ENCODE measurements around the gene SLC66A3.

SLC66A3 gene

GRCh38 chr2:11123856-11124759 is 31.2 kb upstream of the SLC66A3 start:
- Histone ChIP-seq H3K27me3 (ENCODE audit: control insufficient read depth in 5 of 5, insufficient read depth in 4 of 5, low read length in 5 of 5) (peaks cover 2 to 18% (median 4%) of the 10 kb centered on the region in 5 donors), H3K9ac (ENCODE audit: low read length in 5 of 5) (no peak overlapping the region), H3K27ac (ENCODE audit: low read depth, low read length) (no peak overlapping the region), H3K36me3 (ENCODE audit: control insufficient read depth in 5 of 5, insufficient read depth in 5 of 5, low read length in 5 of 5) (no peaks in the 10 kb centered on the region), H3K4me3 (ENCODE audit: low read depth in 1 of 5, low read length in 5 of 5) (no peak overlapping the region), H3K9me3 (ENCODE audit: control insufficient read depth in 5 of 5, low read length in 5 of 5) (no peaks in the 10 kb centered on the region), H3K4me1 (ENCODE audit: control insufficient read depth in 5 of 5, insufficient read depth in 5 of 5, low read length in 5 of 5) (peaks cover 0 to 9% (median 3%) of the 10 kb centered on the region in 5 donors)

- Histone ChIP-seq H3K9ac (ENCODE audit: low read length in 5 of 5) (no peak overlapping the region), H3K27me3 (ENCODE audit: control insufficient read depth in 5 of 5, insufficient read depth in 4 of 5, low read length in 5 of 5) (peaks cover 2 to 18% (median 4%) of the 10 kb centered on the region in 5 donors), H3K4me3 (ENCODE audit: low read depth in 1 of 5, low read length in 5 of 5) (no peak overlapping the region), H3K27ac (ENCODE audit: low read depth, low read length) (no peak overlapping the region), H3K4me1 (ENCODE audit: control insufficient read depth in 5 of 5, insufficient read depth in 5 of 5, low read length in 5 of 5) (peaks cover 0 to 12% (median 6%) of the 10 kb centered on the region in 5 donors), H3K36me3 (ENCODE audit: control insufficient read depth in 5 of 5, insufficient read depth in 5 of 5, low read length in 5 of 5) (no peaks in the 10 kb centered on the region), H3K9me3 (ENCODE audit: control insufficient read depth in 5 of 5, low read length in 5 of 5) (no peaks in the 10 kb centered on the region)
These were observed 30.6 kb upstream of the SLC66A3 start for GRCh38 chr2:11124760-11125068.

GRCh38 chr2:11127761-11128160 is 27.5 kb upstream of the SLC66A3 start:
- Histone ChIP-seq H3K36me3 (ENCODE audit: control insufficient read depth in 5 of 5, insufficient read depth in 5 of 5, low read length in 5 of 5) (no peaks in the 10 kb centered on the region), H3K4me3 (ENCODE audit: low read depth in 1 of 5, low read length in 5 of 5) (no peak overlapping the region), H3K4me1 (ENCODE audit: control insufficient read depth in 5 of 5, insufficient read depth in 5 of 5, low read length in 5 of 5) (peaks cover 3 to 23% (median 12%) of the 10 kb centered on the region in 5 donors), H3K27me3 (ENCODE audit: control insufficient read depth in 5 of 5, insufficient read depth in 4 of 5, low read length in 5 of 5) (peaks cover 3 to 13% (median 9%) of the 10 kb centered on the region in 5 donors), H3K27ac (ENCODE audit: low read depth, low read length) (no peak overlapping the region), H3K9me3 (ENCODE audit: control insufficient read depth in 5 of 5, low read length in 5 of 5) (no peaks in the 10 kb centered on the region), H3K9ac (ENCODE audit: low read length in 5 of 5) (no peak overlapping the region)

- H3K27me3 ChIP-seq (ENCODE audit: control insufficient read depth in 5 of 5, insufficient read depth in 4 of 5, low read length in 5 of 5), result peaks cover 0 to 12% (median 9%) of the 10 kb centered on the region in 5 donors
- H3K36me3 ChIP-seq (ENCODE audit: control insufficient read depth in 5 of 5, insufficient read depth in 5 of 5, low read length in 5 of 5), result no peaks in the 10 kb centered on the region
- H3K9me3 ChIP-seq (ENCODE audit: control insufficient read depth in 5 of 5, low read length in 5 of 5), result no peaks in the 10 kb centered on the region
- peaks cover 3 to 29% (median 17%) of the 10 kb centered on the region in 5 donors for H3K4me1 ChIP-seq (ENCODE audit: control insufficient read depth in 5 of 5, insufficient read depth in 5 of 5, low read length in 5 of 5)
- no peak overlapping the region for H3K27ac ChIP-seq (ENCODE audit: low read depth, low read length)
- H3K9ac ChIP-seq (ENCODE audit: low read length in 5 of 5), result no peak overlapping the region
- H3K4me3 ChIP-seq (ENCODE audit: low read depth in 1 of 5, low read length in 5 of 5), result no peak overlapping the region
These were observed 26.9 kb upstream of the SLC66A3 start for GRCh38 chr2:11128243-11128951.

- Histone ChIP-seq H3K9me3 (ENCODE audit: control insufficient read depth in 5 of 5, low read length in 5 of 5) (no peaks in the 10 kb centered on the region), H3K9ac (ENCODE audit: low read length in 5 of 5) (peak overlapping the region in 2 of 5 donors; percentile 47 to 55), H3K4me1 (ENCODE audit: control insufficient read depth in 5 of 5, insufficient read depth in 5 of 5, low read length in 5 of 5) (peaks cover 3 to 34% (median 22%) of the 10 kb centered on the region in 5 donors), H3K27me3 (ENCODE audit: control insufficient read depth in 5 of 5, insufficient read depth in 4 of 5, low read length in 5 of 5) (peaks cover 0 to 9% (median 3%) of the 10 kb centered on the region in 5 donors), H3K4me3 (ENCODE audit: low read depth in 1 of 5, low read length in 5 of 5) (peak overlapping the region; percentile 14 to 49 (median 40)), H3K27ac (ENCODE audit: low read depth, low read length) (no peak overlapping the region), H3K36me3 (ENCODE audit: control insufficient read depth in 5 of 5, insufficient read depth in 5 of 5, low read length in 5 of 5) (no peaks in the 10 kb centered on the region)
These were observed 25.4 kb upstream of the SLC66A3 start for GRCh38 chr2:11129598-11130449.

- H3K9me3 ChIP-seq (ENCODE audit: control insufficient read depth in 5 of 5, low read length in 5 of 5), result no peaks in the 10 kb centered on the region
- H3K36me3 ChIP-seq (ENCODE audit: control insufficient read depth in 5 of 5, insufficient read depth in 5 of 5, low read length in 5 of 5), result no peaks in the 10 kb centered on the region
- H3K27ac ChIP-seq (ENCODE audit: low read depth, low read length), result no peak overlapping the region
- H3K9ac ChIP-seq (ENCODE audit: low read length in 5 of 5), result no peak overlapping the region
- H3K27me3 ChIP-seq (ENCODE audit: control insufficient read depth in 5 of 5, insufficient read depth in 4 of 5, low read length in 5 of 5), result peaks cover 0 to 7% (median 3%) of the 10 kb centered on the region in 5 donors
- peaks cover 3 to 34% (median 22%) of the 10 kb centered on the region in 5 donors for H3K4me1 ChIP-seq (ENCODE audit: control insufficient read depth in 5 of 5, insufficient read depth in 5 of 5, low read length in 5 of 5)
- no peak overlapping the region for H3K4me3 ChIP-seq (ENCODE audit: low read depth in 1 of 5, low read length in 5 of 5)
These were observed 23.9 kb upstream of the SLC66A3 start for GRCh38 chr2:11131166-11131920.

- H3K4me3 ChIP-seq (ENCODE audit: low read depth in 1 of 5, low read length in 5 of 5), result peak overlapping the region in 4 of 5 donors; percentile 69 to 77 (median 72)
- no peak overlapping the region for H3K9ac ChIP-seq (ENCODE audit: low read length in 5 of 5)
- no peak overlapping the region for H3K27ac ChIP-seq (ENCODE audit: low read depth, low read length)
- peaks cover 3 to 34% (median 22%) of the 10 kb centered on the region in 5 donors for H3K4me1 ChIP-seq (ENCODE audit: control insufficient read depth in 5 of 5, insufficient read depth in 5 of 5, low read length in 5 of 5)
- H3K9me3 ChIP-seq (ENCODE audit: control insufficient read depth in 5 of 5, low read length in 5 of 5), result no peaks in the 10 kb centered on the region
- H3K36me3 ChIP-seq (ENCODE audit: control insufficient read depth in 5 of 5, insufficient read depth in 5 of 5, low read length in 5 of 5), result no peaks in the 10 kb centered on the region
- H3K27me3 ChIP-seq (ENCODE audit: control insufficient read depth in 5 of 5, insufficient read depth in 4 of 5, low read length in 5 of 5), result peaks cover 0 to 7% (median 2%) of the 10 kb centered on the region in 5 donors
These were observed 23.1 kb upstream of the SLC66A3 start for GRCh38 chr2:11132036-11132671.

GRCh38 chr2:11133238-11133935 is 21.9 kb upstream of the SLC66A3 start:
- no peaks in the 10 kb centered on the region for H3K9me3 ChIP-seq (ENCODE audit: control insufficient read depth in 5 of 5, low read length in 5 of 5)
- peaks cover 0 to 7% (median 2%) of the 10 kb centered on the region in 5 donors for H3K27me3 ChIP-seq (ENCODE audit: control insufficient read depth in 5 of 5, insufficient read depth in 4 of 5, low read length in 5 of 5)
- peaks cover 3 to 33% (median 22%) of the 10 kb centered on the region in 5 donors for H3K4me1 ChIP-seq (ENCODE audit: control insufficient read depth in 5 of 5, insufficient read depth in 5 of 5, low read length in 5 of 5)
- no peaks in the 10 kb centered on the region for H3K36me3 ChIP-seq (ENCODE audit: control insufficient read depth in 5 of 5, insufficient read depth in 5 of 5, low read length in 5 of 5)
- H3K9ac ChIP-seq (ENCODE audit: low read length in 5 of 5), result peak overlapping the region in 4 of 5 donors; percentile 27 to 81 (median 51)
- no peak overlapping the region for H3K27ac ChIP-seq (ENCODE audit: low read depth, low read length)
- H3K4me3 ChIP-seq (ENCODE audit: low read depth in 1 of 5, low read length in 5 of 5), result peak overlapping the region; percentile 69 to 94 (median 75)
